OCI-LY3 (cell line): Measurements from ENCODE around the gene PHKA1.

Source experiments
- CTCF ChIP-seq: fragments of 200-600, 300-600 bp; sonication (generic); IDR thresholded peaks from 2 replicates; pipeline ENCODE4 v1.5.1; 2014; ENCODE audit warnings: antibody characterized with exemption, low read length, low read depth
- EZH2phosphoT487 ChIP-seq: fragments of 200-600 bp; shearing (Covaris generic); IDR thresholded peaks from 2 replicates; pipeline ENCODE4 v1.6.1; 2018; ENCODE audit warnings: antibody characterized with exemption, mixed run types, low read depth

DNA sequence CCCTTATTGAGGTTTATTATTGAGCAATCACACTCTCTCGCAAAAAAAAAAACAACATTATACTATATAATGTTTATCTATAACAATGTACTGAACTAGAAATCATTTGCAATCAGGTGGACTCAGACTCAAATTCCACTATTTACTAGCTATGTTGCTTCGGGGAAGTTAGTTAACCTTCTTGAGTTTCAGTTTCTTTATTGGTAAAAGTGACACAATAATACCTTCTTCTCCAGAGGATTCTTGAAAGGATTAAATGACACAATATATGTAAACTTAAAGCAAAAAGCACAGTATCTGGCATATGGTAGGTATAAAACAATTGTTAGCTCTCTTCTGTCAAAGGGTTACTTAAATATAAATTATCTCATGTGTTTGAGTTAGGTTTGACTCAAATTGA lies 110.0 kb downstream of the PHKA1 start:
- TF ChIP-seq EZH2phosphoT487: no peak
- no peak for TF ChIP-seq CTCF
